Left hindlimb (tissue), 1 donor: ENCODE results near the gene CYP26C1.
A peak's percentile ranks its signal among the peaks of the same experiment; 100 is the strongest.
"Not testable (repeated sequence)": the region's sequence is repeated elsewhere in the genome, so short reads cannot be mapped to it uniquely, and the experiment has no call there.

Source experiments
- DNase-seq: peaks from one replicate; pipeline ENCODE4 v3.0.0-alpha.2; 2018

CYP26C1 gene

GRCh38 chr10:93079663-93080349 lies 19.2 kb downstream of the CYP26C1 start:
- no peak for DNase-seq

- DNase-seq = no peak
These were observed 19.9 kb downstream of the CYP26C1 start for GRCh38 chr10:93080350-93081046.

GRCh38 chr10:93081318-93081717 lies 20.7 kb downstream of the CYP26C1 start:
- DNase-seq = no peak

- DNase-seq = no peak
These were observed 21.2 kb downstream of the CYP26C1 start for GRCh38 chr10:93081834-93082233.

GRCh38 chr10:93083743-93084539 lies 23.3 kb downstream of the CYP26C1 start:
- DNase-seq = no peak

GRCh38 chr10:93085272-93085859 lies 24.8 kb downstream of the CYP26C1 start:
- DNase-seq = no peak

- DNase-seq = no peak
These were observed 25.7 kb downstream of the CYP26C1 start for GRCh38 chr10:93086289-93086688.

GRCh38 chr10:93087846-93088245 lies 27.2 kb downstream of the CYP26C1 start:
- DNase-seq = no peak

GRCh38 chr10:93088466-93088865 lies 27.9 kb downstream of the CYP26C1 start:
- DNase-seq = no peak

- no peak for DNase-seq
These were observed 30.0 kb downstream of the CYP26C1 start for GRCh38 chr10:93090619-93091018.

GRCh38 chr10:93091960-93092359 lies 31.4 kb downstream of the CYP26C1 start:
- DNase-seq = no peak

- no peak for DNase-seq
These were observed 34.6 kb downstream of the CYP26C1 start for GRCh38 chr10:93095225-93095624.

- DNase-seq = no peak
These were observed 36.3 kb downstream of the CYP26C1 start for GRCh38 chr10:93096901-93097300.

- DNase-seq = no peak
These were observed 36.8 kb downstream of the CYP26C1 start for GRCh38 chr10:93097386-93097785.

- DNase-seq = no peak
These were observed 38.2 kb downstream of the CYP26C1 start for GRCh38 chr10:93098816-93099215.

- DNase-seq = no peak
These were observed 39.1 kb downstream of the CYP26C1 start for GRCh38 chr10:93099670-93100069.

- not testable (repeated sequence) for DNase-seq
These were observed 40.5 kb downstream of the CYP26C1 start for GRCh38 chr10:93101148-93101547.

GRCh38 chr10:93103953-93104352 lies 43.4 kb downstream of the CYP26C1 start:
- DNase-seq = no peak

GRCh38 chr10:93106631-93107072 lies 46.1 kb downstream of the CYP26C1 start:
- DNase-seq = no peak

GRCh38 chr10:93110472-93111146 lies 50.0 kb downstream of the CYP26C1 start:
- DNase-seq = no peak

- DNase-seq = no peak
These were observed 52.4 kb downstream of the CYP26C1 start for GRCh38 chr10:93113042-93113441.

- DNase-seq = peak; percentile 47
These were observed 55.2 kb downstream of the CYP26C1 start for GRCh38 chr10:93115661-93116383.
